Natural killer cell (primary cell): Measurements from ENCODE around the gene STPG3. TPM values are rescaled to one million over a fixed set of nuclear protein-coding genes. Genes with fewer than 3 reads are reported as not detected.

Experiments used
- ATAC-seq, 3 donors: fragments of 150-1000 bp in 2 of 3; fragments of 200-7000 bp in 1 of 3; cut with Tn5 transposase; 1 replicate in 1 of 3; 2 replicates in 2 of 3; pipeline ENCODE4 v1.10.0; 2021; ENCODE audit warnings: mild to moderate bottlenecking in 2 of 3, moderate library complexity in 2 of 3
- DNase-seq, 2 donors: peaks; one replicate each; pipeline versions ENCODE4 v3.0.0 to v3.0.0-alpha.2; 2013 to 2021; ENCODE audit warnings: mixed read lengths in 1 of 2
- H3K27ac ChIP-seq: one replicate; pipeline ENCODE4 v1.5.1; 2013; ENCODE audit warnings: mild to moderate bottlenecking, low read length
- H3K27me3 ChIP-seq: one replicate; pipeline ENCODE4 v1.6.1; 2013; ENCODE audit warnings: low read length; ENCODE audit not compliant: control insufficient read depth, insufficient read depth
- H3K36me3 ChIP-seq: one replicate; pipeline ENCODE4 v1.6.1; 2013; ENCODE audit warnings: low read length; ENCODE audit not compliant: control insufficient read depth, insufficient read depth
- H3K4me1 ChIP-seq: one replicate; pipeline ENCODE4 v1.6.1; 2013; ENCODE audit warnings: low read length; ENCODE audit not compliant: control insufficient read depth, insufficient read depth
- H3K4me3 ChIP-seq: one replicate; pipeline ENCODE4 v1.5.1; 2013; ENCODE audit warnings: low read length
- H3K9me3 ChIP-seq: one replicate; pipeline ENCODE4 v1.6.1; 2013; ENCODE audit warnings: low read length; ENCODE audit not compliant: control insufficient read depth, insufficient read depth
- H3K27ac Mint-ChIP-seq, 2 donors: one replicate each; pipeline ENCODE4 v1.8.0; 2022; ENCODE audit warnings: mild to moderate bottlenecking in 2 of 2, mixed read lengths in 2 of 2, moderate library complexity in 1 of 2
- H3K27me3 Mint-ChIP-seq, 2 donors: one replicate each; pipeline ENCODE4 v1.8.0; 2022; ENCODE audit warnings: low read depth in 2 of 2, mixed read lengths in 2 of 2
- H3K36me3 Mint-ChIP-seq: one replicate; pipeline ENCODE4 v1.8.0; 2022; ENCODE audit warnings: mixed read lengths
- H3K4me1 Mint-ChIP-seq, 2 donors: one replicate each; pipeline ENCODE4 v1.8.0; 2022; ENCODE audit warnings: mixed read lengths in 2 of 2
- H3K4me3 Mint-ChIP-seq: one replicate; pipeline ENCODE4 v1.8.0; 2022; ENCODE audit warnings: mild to moderate bottlenecking, moderate library complexity, mixed read lengths
- H3K9me3 Mint-ChIP-seq, 2 donors: one replicate each; pipeline ENCODE4 v1.8.0; 2022; ENCODE audit warnings: mixed read lengths in 2 of 2
- WGBS: methylation state at CpG from one replicate; pipeline ENCODE4 v1.1.7; 2013; ENCODE audit warnings: missing lambda C conversion rate; ENCODE audit not compliant: insufficient coverage; 5-methylcytosine and 5-hydroxymethylcytosine counted together
- intact Hi-C: fragments of 100-400 bp; cut with micrococcal nuclease; formaldehyde crosslinking; loops from one replicate; pipeline ENCODE4 v1.14.2; 2022
- total RNA-seq, 4 donors: library from RNA; stranded (reverse); fragments of 120-200 nt in 1 of 4; gene quantifications; one replicate each; pipeline versions ENCODE4 v1.2.3 to v1.2.4, GENCODE V29; 2013 to 2022
- TF ChIP-seq, protein P1 (sequence below): fragments of 200-600 bp; IDR thresholded peaks from one replicate; pipeline ENCODE4 v1.8.0; 2022; ENCODE audit warnings: antibody characterized with exemption

The STPG3 gene
- total RNA-seq, 3 donors from 2014 or later (not counting 1 experiment from before 2014, with no cell fraction given) = not detected

DNA sequence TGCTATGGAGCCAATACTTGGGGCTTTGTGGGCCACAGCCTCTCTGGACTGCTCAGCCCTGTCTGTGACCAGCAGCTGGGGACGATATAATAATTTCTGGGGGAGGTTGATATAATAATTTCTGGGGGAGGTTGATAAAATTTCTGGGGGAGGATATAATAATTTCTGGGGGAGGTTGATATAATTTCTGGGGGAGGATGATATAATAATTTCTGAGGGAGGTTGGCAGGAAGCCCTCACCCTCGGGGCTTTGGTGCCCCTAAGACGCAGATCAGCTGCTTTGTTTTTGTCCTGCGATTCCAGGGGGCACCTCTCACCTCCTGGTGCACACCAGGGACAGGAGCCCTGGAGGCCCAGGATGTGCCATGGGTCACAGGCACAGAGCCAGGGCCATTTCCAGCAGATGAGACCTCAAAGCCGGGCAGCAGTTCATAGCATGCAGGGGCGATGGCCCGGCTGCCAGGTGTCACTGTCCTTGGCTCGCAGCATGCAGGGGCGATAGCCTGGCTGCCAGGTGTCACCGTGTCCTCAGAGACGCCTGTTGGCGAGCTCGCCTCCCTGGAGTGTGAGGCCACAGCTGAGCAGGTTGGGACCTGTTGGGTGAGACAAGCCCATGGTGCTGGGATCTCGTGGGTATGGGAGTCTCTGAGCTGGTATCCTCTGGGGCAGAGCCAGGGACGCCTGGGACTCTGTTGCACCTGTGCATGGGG, 22.7 kb downstream of the STPG3 start:
- Histone ChIP-seq H3K4me1 (peaks cover 50% of the 10 kb centered on the region), H3K9me3 (no peaks in the 10 kb centered on the region), H3K36me3 (peaks cover 15% of the 10 kb centered on the region), H3K4me3 (no peak overlapping the region), H3K27ac (no peak overlapping the region), H3K27me3 (no peaks in the 10 kb centered on the region)
- WGBS = 83% methylated on average over 15 of the region's 15 CpGs
- Mint-ChIP-seq H3K36me3 (no peaks in the 10 kb centered on the region), H3K27ac (no peak overlapping the region), H3K4me3 (no peak overlapping the region), H3K4me1 (peaks cover 11 to 42% of the 10 kb centered on the region in 2 donors), H3K27me3 (no peaks in the 10 kb centered on the region), H3K9me3 (no peaks in the 10 kb centered on the region)
- DNase-seq (no peak), ATAC-seq (no peak)
- intact Hi-C loops = no loop called here
- TF ChIP-seq, protein P1, sequence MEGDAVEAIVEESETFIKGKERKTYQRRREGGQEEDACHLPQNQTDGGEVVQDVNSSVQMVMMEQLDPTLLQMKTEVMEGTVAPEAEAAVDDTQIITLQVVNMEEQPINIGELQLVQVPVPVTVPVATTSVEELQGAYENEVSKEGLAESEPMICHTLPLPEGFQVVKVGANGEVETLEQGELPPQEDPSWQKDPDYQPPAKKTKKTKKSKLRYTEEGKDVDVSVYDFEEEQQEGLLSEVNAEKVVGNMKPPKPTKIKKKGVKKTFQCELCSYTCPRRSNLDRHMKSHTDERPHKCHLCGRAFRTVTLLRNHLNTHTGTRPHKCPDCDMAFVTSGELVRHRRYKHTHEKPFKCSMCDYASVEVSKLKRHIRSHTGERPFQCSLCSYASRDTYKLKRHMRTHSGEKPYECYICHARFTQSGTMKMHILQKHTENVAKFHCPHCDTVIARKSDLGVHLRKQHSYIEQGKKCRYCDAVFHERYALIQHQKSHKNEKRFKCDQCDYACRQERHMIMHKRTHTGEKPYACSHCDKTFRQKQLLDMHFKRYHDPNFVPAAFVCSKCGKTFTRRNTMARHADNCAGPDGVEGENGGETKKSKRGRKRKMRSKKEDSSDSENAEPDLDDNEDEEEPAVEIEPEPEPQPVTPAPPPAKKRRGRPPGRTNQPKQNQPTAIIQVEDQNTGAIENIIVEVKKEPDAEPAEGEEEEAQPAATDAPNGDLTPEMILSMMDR = no peak

DNA sequence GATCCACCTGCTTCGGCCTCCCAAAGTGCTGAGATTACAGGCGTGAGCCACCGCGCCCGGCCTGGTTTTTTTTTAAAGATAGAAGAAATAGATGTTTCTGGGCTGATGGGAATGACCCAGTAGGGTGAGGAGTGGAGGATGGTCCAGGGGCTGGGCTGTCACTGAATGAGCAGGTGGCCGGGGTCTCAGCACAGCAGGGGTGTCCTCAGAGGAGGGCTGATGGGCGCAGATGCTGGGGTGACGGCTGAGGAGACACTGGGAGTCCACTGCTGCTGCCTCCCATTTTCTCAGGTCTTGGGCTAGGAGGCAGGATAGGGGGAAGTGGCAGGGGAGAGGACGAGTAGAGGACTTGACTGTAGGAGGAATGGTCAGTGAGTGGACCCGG, 24.1 kb downstream of the STPG3 start:
- H3K4me3 ChIP-seq = no peak overlapping the region
- H3K9me3 Mint-ChIP-seq = no peaks in the 10 kb centered on the region
- 93% methylated on average over 10 of the region's 10 CpGs for WGBS
- no peaks in the 10 kb centered on the region for H3K9me3 ChIP-seq
- H3K36me3 ChIP-seq = peaks cover 17% of the 10 kb centered on the region
- H3K27me3 ChIP-seq = no peaks in the 10 kb centered on the region
- ATAC-seq (no peak), DNase-seq (no peak)
- no peak overlapping the region for H3K27ac ChIP-seq
- TF ChIP-seq, protein P1 = no peak
- no peaks in the 10 kb centered on the region for H3K36me3 Mint-ChIP-seq
- peaks cover 56% of the 10 kb centered on the region for H3K4me1 ChIP-seq
- H3K4me3 Mint-ChIP-seq = peak overlapping the region; percentile 72
- H3K27ac Mint-ChIP-seq = peak overlapping the region; percentile 62 to 82
- intact Hi-C loops = no loop called here
- H3K27me3 Mint-ChIP-seq = no peaks in the 10 kb centered on the region
- H3K4me1 Mint-ChIP-seq = peaks cover 7 to 40% of the 10 kb centered on the region in 2 donors

DNA sequence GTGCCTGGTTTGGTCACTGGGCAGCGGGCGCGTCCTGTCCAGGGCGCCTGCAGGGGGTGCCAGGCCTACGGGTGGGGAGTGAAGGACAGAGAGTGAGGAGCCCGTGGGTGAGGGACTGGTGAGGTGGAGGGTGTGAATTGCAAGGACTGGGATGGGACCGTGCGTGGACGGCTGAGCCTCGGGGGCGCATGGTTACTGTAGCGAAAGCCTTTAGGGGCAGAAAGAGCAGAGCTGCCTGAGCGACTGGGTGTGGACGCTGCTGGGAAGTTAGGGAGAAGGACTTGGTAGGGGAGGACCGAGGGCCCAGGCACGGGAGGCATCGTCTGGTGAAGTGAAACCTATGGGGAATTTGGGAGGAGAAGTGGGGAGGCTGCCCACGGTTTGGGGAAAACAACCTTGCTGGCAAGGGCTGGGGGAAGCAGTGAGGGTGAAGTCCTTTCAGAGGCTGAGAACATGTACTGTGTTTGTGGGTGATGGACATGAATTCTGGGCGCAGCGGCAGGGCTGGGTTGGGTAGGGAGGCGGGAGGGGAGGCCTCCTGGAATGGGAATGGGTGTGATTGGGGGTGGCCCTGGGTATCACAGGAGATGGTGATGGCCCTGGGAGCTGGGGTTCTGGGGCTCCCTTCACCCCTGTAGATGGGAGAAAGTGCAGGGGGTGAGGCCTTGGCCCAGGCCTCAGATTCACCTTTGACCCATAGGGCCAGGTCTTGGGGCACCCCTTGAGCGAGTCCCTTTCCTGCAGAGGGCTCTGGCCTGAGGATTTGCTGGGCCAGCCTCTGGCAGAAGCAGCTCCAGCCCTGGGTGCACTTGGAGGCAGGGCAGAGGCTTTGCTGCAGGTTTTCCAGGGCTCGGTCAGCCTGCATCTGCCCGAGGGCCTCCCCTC, 24.7 kb downstream of the STPG3 start:
- H3K4me1 Mint-ChIP-seq = peaks cover 7 to 40% of the 10 kb centered on the region in 2 donors
- Histone ChIP-seq H3K27ac (no peak overlapping the region), H3K9me3 (no peaks in the 10 kb centered on the region), H3K4me1 (peaks cover 59% of the 10 kb centered on the region), H3K4me3 (no peak overlapping the region), H3K36me3 (peaks cover 17% of the 10 kb centered on the region), H3K27me3 (no peaks in the 10 kb centered on the region)
- WGBS = 89% methylated on average over 24 of the region's 24 CpGs
- H3K9me3 Mint-ChIP-seq = no peaks in the 10 kb centered on the region
- H3K27ac Mint-ChIP-seq = peak overlapping the region; percentile 62 to 82
- no peaks in the 10 kb centered on the region for H3K27me3 Mint-ChIP-seq
- intact Hi-C loops = no loop called here
- no peaks in the 10 kb centered on the region for H3K36me3 Mint-ChIP-seq
- H3K4me3 Mint-ChIP-seq = peak overlapping the region; percentile 72
- TF ChIP-seq, protein P1 = no peak
- no peak for ATAC-seq
- DNase-seq = no peak
